Ishikawa (cell line): ENCODE data around the gene HOXD8.

Source experiments
- CEBPB ChIP-seq: IDR thresholded peaks from 2 replicates; pipeline ENCODE4 v1.6.1; 2012
- NFIC ChIP-seq: IDR thresholded peaks from 2 replicates; pipeline ENCODE4 v1.6.1; 2012
- RAD21 ChIP-seq: IDR thresholded peaks from 2 replicates; pipeline ENCODE4 v1.6.1; 2012; ENCODE audit warnings: low read depth
- REST ChIP-seq: IDR thresholded peaks from 2 replicates; pipeline ENCODE4 v1.6.1; 2012; ENCODE audit warnings: low read depth, mild to moderate bottlenecking
- USF1 ChIP-seq: IDR thresholded peaks from 2 replicates; pipeline ENCODE4 v1.6.1; 2012
- YY1 ChIP-seq: IDR thresholded peaks from 2 replicates; pipeline ENCODE4 v1.6.1; 2012; ENCODE audit warnings: low read depth
- ZBTB7A ChIP-seq: IDR thresholded peaks from 2 replicates; pipeline ENCODE4 v1.6.1; 2012; ENCODE audit warnings: low read depth

- peak; percentile 2; the same call in 1 of the 2 replicates for TF ChIP-seq RAD21
- TF ChIP-seq CEBPB, result no peak
- peak; percentile 58; the same call in 1 of the 2 replicates for TF ChIP-seq YY1
- TF ChIP-seq NFIC, result peak; percentile 65
- TF ChIP-seq ZBTB7A, result 0 out of 2 replicates have a peak, but pooled peaks have one; percentile 21
- peak; percentile 24; the same call in 1 of the 2 replicates for TF ChIP-seq USF1
- no peak for TF ChIP-seq REST
Observed at GRCh38 chr2:176128982-176129796, at the start of gene HOXD8.
